Measurements from ENCODE around the gene MYL7.

GRCh38 chr7:44158096-44158872 lies 17.2 kb upstream of the MYL7 start:
- TF ChIP-seq CTCF (IDR thresholded peaks at IDR 0.05) = no peak
- TF ChIP-seq POLR2A (IDR thresholded peaks at IDR 0.05) = no peak
- no peak for TF ChIP-seq EP300 (IDR thresholded peaks at IDR 0.05)

Data from tibial nerve (tissue), 4 donors.